Sigmoid colon (tissue), 4 donors: ENCODE results near the gene PDCD4.

Experiments
- CTCF ChIP-seq, 4 experiments: fragments of 450-650 bp in 3 of 4; fragments of 200-600 bp in 1 of 4; IDR thresholded peaks; one replicate each; pipeline ENCODE4 v1.5.1; 2016 to 2019; ENCODE audit warnings: antibody characterized with exemption in 4 of 4, mild to moderate bottlenecking in 3 of 4, moderate library complexity in 2 of 4
- EP300 ChIP-seq, 4 donors: sonication (generic); formaldehyde crosslinking; IDR thresholded peaks; one replicate each; pipeline ENCODE4 v1.6.1; 2017; ENCODE audit warnings: antibody characterized with exemption in 4 of 4
- POLR2A ChIP-seq, 2 donors: fragments of 450-650 bp; IDR thresholded peaks; one replicate each; pipeline ENCODE4 v1.6.1; 2016; ENCODE audit warnings: antibody characterized with exemption in 2 of 2, mild to moderate bottlenecking in 2 of 2, moderate library complexity in 2 of 2
- POLR2AphosphoS5 ChIP-seq, 4 donors: sonication (generic); formaldehyde crosslinking; IDR thresholded peaks; one replicate each; pipeline ENCODE4 v1.6.1; 2017; ENCODE audit warnings: antibody characterized with exemption in 4 of 4

- no peak for TF ChIP-seq CTCF (IDR thresholded peaks at IDR 0.05)
- no peak for TF ChIP-seq POLR2AphosphoS5 (IDR thresholded peaks at IDR 0.05)
- TF ChIP-seq POLR2A (IDR thresholded peaks at IDR 0.05), result no peak
- no peak for TF ChIP-seq EP300 (IDR thresholded peaks at IDR 0.05)
These were observed 25.7 kb upstream of the PDCD4 start for GRCh38 chr10:110845756-110846620.
